ENCODE data around the gene LMTK2. TPM values are rescaled to one million over a fixed set of nuclear protein-coding genes. Genes with fewer than 3 reads are reported as not detected.

Gene LMTK2
- total RNA-seq, 1 experiment from 2014 or later = 9.3 TPM

DNA sequence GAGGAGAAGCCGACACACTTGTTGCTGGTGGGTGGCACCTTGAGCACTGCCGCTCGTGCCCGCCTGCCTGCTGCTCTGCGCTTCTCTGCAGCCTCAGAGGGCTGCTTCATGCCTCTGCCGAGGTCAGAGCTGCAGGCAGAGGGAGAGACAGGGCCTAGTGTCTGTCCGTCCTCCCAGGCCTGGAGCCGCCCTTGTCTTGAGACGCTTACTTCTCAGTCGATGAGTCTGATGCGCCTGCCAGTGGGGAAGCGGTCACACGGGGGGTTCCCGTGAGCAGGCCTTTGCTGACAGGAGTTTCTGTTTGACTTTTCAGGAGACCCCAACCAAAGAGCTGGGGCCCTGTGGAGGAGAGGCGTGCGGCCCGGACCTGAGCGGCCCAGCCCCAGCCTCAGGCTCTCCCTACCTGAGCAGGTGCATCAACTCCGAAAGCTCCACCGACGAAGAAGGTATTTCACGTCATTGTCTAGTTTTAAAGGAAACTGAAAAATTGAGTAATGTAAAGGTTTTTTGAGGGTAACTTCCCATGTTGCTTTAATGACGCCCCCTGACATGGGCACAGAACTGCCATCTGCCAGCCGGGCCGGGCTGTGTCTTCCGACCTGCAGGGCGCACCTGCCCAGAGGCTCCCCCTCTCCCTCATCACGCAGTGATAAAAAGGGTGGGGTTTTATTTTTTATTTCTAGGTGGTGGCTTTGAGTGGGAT is 96.8 kb downstream of the LMTK2 start:
- no peak for DNase-seq (ENCODE audit: low spot score)

- no peak for DNase-seq (ENCODE audit: low spot score)
Observed at GRCh38 chr7:98203964-98204605, 97.4 kb downstream of the LMTK2 start.

- DNase-seq (ENCODE audit: low spot score) = no peak
Observed at GRCh38 chr7:98204670-98205069, 98.0 kb downstream of the LMTK2 start.

DNA sequence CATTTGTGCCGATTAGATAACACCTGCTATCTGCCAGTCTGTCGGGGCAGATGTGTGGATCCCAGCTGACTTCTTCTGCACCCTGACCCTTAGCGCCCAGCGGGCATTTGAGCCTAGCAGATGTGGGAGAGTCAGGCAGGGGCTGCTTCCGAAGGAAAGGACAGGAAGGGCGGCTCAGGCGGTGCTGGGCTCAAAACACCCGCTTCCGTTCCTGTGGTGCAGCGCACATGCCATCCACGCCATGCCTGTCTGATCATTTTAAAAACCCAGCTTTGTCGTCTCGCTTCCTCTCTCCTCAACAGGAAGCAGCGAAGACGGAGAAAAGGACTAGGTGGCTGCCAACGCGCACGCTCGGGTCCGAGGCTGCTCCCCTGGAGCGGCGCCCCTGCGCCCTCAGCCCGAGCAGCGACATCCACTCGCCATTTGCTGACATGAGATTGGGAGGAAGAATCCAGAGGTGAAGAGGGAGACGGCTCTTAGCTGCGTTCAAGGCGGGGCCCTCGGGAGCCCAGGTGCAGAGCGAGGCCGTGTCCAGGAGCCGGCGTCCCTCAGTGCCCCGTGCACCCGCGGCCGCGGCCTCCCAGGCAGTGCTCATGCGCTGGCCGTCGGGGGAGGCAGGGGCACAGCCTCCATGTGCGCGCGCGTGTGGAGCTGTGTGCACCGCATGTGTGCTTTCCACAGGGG is 98.6 kb downstream of the LMTK2 start:
- no peak for DNase-seq (ENCODE audit: low spot score)

- no peak for DNase-seq (ENCODE audit: low spot score)
Observed at GRCh38 chr7:98206451-98207330, 100.0 kb downstream of the LMTK2 start.

DNA sequence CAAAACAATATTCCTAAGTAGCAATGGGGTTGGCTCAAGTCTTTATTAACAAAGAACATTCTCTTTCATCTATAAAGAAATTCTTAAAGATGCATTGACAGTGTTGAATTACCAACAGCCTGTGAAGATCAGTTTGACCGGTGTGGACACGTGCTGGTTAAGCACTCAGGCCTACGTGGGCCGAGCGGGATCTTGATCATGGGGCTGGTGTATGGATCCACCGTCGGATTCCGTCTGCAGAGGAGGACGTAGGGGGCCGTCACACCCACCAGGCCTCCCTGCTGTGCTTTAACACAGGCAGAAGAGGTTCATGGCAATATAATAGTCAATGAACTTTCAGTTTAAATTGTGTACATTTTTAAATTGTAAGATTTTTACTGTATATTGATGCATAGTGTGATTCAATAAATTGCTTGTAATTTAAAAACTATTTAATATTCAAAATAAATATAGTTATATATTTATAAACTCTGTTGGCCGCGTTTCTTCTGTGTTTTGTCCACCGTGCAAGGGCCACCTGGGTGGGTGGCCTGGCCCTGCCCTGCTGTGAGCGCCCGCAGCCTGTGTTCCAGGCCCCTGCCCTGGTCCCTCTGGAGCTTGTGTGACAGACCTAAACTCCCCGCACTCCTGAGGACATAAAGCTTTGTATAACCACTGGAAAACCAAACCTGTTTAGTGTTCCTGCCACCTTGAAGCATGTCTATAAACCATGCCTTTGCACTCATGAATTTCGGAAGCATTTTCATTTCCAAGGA is 102.7 kb downstream of the LMTK2 start:
- DNase-seq (ENCODE audit: low spot score) = no peak

- DNase-seq (ENCODE audit: low spot score) = no peak
Observed at GRCh38 chr7:98210513-98211220, 104.0 kb downstream of the LMTK2 start.

DNA sequence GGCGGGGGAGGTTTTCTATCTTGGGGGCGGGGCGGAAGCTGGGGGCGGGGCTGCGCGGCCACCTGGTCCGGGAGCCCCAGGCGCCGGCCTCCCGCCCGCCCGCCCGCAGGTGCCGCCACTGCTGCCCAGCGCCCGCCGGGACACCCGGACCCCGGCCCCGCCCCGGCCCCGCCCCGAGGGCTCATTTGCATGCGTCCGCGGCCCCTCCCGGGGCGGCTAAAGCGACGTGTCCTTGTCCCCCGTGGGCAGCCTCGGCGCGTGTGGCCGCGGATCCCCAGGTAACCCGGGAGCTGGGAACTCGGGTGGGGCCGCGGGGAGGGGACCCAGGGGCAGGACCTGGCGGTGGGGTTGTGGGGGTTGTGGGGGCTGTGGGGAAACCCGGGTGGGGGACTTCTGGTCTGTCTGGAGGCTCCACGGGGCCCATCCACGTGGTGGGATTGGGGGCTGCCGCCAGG is 104.6 kb downstream of the LMTK2 start, which contains the start of gene BHLHA15:
Gene BHLHA15, plus strand, starts transcription at position 219 of the 455 bp plus-strand sequence. CDS start 871 bp downstream, outside the sequence.
- DNase-seq (ENCODE audit: low spot score) = no peak

DNA sequence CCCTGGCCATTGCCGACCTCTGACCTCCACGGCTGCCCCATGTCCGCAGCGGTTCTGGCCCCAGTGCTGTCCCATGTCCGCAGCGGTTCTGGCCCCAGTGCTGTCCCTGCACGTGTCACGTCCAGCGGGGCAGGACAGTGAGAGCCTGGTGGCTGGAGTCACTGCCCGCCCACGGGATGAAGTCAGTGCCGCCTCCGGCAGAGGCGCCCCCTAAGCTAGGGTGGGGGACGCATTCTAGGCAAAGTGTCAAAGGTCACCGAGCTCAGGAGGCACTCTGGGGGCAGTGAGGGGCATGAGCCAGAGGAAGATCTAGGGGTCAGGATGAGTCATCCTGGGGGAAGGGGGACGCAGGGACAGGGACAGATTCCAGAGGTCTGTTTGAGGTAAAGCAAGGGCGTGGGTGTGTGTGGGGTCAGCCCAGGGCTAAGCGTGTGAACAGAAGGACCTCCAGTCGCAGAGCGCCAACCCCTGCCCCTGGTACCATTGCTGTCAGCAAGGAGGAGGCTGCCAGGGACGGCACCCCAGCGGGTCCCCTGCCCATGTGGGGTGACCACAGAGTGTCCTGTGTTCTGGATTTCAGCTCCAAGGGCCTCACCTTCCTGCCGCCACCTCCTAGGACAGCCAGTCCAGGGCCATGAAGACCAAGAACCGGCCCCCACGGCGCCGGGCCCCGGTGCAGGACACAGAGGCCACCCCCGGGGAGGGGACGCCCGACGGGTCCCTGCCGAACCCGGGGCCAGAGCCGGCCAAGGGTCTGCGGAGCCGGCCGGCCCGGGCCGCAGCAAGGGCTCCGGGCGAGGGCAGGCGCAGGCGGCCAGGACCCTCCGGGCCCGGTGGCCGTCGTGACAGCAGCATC is 105.2 kb downstream of the LMTK2 start:
- DNase-seq (ENCODE audit: low spot score) = no peak

GRCh38 chr7:98212532-98213041 is 105.9 kb downstream of the LMTK2 start:
- DNase-seq (ENCODE audit: low spot score) = no peak

DNA sequence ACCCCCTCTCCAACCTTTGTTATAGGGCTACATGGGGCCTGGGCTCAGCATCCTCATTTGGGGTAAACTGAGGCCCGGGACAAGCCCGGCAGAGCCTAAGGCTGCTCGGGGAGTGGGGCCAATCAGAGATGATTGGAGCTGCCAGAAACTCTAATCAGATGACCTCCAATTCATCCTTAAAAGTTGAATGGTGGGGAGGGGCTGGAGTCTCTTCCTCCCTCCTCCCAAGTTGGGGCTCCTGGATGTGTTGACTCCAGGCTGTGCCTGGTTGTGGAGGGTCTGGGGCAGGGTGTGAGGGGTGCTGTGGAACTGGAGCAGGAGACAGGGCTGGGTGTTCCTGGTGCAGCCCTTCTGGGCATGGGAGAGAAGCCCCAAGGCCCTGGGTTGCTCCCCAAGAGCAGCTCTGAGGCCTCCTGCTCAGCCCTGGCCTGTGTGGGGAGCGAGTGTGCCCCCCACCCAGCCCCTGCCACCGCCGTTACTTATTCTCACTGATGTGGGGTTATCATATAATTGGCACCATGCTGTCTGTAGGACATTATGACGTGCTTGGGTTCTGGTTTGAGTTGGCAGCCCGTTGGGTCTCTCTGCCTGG is 106.7 kb downstream of the LMTK2 start:
- no peak for DNase-seq (ENCODE audit: low spot score)

GRCh38 chr7:98213888-98214810 is 107.5 kb downstream of the LMTK2 start:
- DNase-seq (ENCODE audit: low spot score) = no peak

GRCh38 chr7:98214811-98215321 is 108.2 kb downstream of the LMTK2 start:
- no peak for DNase-seq (ENCODE audit: low spot score)

DNA sequence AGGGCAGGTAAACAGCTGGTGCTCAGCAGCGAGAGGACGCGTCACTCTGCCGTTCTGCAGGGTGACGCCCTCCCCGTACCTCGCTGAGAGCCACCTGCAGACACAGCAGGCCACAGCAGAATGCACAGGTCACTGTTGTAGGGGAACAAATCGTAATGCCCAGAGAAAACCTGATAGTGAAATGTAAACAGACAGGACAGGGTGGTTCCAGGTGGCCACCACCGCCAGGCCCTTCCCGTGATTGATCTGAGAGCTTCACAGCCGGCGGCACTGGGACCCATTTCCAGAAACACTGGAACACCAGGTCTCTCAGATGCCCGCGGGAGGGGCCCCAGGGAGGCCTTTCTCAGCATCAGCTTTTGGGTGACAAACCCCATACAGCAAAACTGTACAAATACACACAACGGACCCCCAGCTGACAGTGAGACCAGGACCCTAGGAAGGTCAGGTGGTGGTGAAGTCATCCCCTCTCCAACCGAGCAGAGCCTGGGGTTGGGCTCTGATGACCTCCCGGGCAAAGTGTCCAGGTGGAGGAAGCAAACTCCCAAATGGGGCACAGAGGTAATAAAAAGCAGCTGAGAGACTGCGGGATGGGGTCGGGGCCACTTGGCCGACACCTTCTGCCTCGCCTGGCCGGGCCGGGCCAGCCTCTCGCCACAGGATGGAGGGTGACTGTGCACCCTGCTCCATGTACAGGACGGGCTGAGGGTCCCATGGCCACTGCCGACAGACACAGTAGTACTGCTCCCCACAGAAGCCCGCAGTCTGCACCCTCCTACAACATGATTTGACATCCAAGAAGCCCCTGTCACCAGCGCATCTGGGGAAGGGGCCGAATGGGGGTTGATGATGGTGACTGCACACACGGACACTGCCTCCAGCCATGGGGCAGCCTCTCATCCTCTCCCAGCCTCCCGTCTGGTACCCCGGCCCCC is 109.2 kb downstream of the LMTK2 start:
- DNase-seq (ENCODE audit: low spot score) = no peak

- no peak for DNase-seq (ENCODE audit: low spot score)
Observed at GRCh38 chr7:98216941-98217622, 110.4 kb downstream of the LMTK2 start.

Measured in A172 (cell line).